ENCODE results near the gene NEK2.
"Not testable (repeated sequence)": the region's sequence is repeated elsewhere in the genome, so short reads cannot be mapped to it uniquely, and the experiment has no call there.

Gene NEK2

GRCh38 chr1:211648980-211649934 lies 26.2 kb downstream of the NEK2 start:
- no peak for DNase-seq

DNA sequence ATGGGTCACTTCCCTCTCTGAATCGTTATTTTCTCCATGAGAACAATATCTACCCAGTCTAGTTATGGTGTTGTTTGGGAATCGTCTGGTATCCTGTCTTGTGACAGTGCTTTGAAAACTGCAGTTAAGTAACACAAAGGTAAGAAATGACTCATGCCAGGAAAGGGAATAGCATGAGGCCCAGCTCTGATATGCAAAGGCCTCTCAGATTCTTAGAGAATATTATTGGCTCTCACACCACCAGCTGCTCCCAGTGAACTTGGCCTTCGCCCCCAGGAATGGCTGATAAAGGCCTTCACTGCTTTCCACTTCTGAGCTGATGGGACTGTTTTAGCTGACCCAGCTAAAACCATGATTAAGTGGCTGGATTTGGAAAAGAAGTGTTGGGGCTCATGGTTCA lies 27.1 kb downstream of the NEK2 start:
- DNase-seq: no peak

DNA sequence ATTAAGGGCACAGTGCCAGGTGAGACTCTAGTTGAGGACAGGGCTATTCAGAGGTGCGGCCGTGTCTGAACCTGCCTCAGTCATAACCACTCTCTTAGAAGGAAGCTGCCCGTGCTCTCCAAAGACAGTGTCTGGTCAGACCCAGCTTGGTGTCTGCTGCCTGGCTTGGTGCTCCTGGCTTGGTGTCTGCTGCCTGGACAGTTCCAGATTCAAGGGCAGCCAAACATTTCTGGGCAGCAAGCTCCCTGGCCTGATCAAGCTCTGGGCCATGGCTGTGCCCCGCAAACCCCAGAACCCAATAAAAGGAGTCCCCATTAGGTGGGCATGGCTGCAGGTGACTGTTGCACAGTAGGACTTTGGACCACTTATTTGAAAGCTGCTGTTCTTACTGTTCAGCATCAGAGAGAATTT lies 27.7 kb downstream of the NEK2 start:
- DNase-seq: no peak

DNA sequence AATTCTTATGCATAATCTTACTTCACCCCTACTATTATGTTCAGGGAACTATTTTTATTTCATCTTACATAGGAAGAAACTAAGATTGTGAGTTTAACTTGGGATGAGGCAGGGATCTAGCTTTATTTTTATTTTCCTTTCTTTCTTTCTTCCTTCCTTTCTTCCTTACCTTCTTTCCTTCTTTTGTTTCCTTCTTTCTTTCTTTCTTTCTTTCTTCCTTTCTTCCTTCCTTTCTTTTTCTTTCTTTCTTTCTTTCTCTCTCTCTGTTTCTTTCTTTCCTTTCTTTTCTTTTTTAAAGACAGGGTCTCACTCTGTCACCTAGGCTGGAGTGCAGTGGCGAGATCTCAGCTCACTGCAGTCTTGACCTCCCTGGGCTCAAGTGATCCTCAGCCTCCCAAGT lies 28.9 kb downstream of the NEK2 start:
- DNase-seq: no peak

- not testable (repeated sequence) for DNase-seq
Observed at GRCh38 chr1:211645601-211646000, 29.8 kb downstream of the NEK2 start.

DNA sequence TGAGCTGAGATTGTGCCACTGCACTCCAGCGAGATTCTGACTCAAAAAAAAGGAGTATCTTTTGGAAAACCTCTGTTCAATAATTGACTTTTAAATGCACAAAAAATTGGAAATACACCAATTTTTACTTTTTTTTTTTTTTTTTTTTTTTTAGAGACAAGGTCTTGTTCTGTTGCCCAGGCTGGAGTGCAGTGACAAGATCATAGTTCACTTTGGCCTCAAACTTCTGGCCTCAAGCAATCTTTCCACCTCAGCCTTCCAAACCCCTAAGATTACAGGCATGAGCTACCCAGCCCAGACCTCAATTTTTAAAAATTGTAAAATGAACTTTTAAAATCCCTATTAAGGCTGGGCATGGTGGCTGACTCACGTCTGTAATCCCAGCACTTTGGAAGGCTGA lies 30.8 kb downstream of the NEK2 start:
- DNase-seq: no peak

DNA sequence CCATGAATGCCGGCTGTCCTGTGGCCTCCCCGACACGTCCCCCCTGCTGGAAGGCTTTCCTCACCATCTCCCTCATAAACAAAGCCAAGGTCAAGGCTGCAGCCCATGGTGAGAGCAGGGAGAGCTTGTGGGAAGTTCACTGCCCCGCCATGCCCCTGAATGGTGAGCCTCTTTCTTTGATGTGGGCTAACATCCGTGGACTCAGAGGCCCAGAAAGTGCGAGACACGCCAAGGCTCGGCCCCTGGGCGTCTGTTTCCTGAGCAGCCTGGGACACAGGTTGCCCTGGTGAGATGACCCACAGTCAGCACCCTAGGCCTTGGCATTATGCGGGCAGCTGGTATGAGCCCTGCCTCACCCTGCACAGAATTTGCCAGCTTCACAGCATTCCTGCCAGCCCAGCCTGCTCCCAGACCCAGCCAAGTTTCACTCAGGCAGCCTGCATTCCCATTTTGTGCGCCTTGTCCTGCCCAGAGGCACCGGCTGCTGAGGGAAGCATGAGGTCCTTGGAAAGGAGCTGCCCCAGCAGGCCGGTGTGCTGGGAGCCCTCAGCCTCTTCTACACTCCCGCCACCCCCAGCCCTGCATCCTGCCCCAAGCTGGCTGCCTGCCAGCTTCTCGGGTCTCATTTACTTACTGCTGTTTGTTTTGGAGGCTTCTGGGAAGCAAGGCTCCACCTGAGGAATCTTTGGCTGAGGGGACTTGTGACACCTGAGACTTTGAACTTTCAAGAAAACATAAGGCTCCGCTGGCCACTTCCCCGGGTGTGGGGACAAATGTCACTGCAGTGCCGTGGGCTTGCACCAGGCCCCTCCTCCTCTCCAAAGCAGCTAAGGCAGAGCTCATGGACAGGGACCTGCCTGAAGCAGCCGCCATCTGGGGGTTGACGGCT lies 31.9 kb downstream of the NEK2 start:
- no peak for DNase-seq

DNA sequence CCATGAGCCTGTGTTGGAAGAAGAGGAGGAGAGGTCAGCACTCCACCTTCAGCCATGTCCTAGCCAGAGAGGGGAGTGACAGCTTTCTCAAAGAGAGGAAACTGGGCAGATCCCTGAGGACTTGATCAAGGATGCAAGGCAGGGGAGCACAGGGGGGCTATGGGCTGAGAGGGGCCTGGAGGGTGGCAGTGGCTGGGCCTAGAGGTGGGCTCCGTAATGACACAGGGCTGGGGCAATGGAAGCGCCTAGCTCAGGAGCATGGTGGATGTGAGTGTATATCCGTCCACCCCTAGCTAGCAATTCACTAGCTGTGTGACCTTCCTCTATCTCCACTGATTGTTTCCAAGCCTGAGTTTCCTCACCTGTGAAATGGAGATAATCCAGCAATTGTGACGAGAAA lies 32.6 kb downstream of the NEK2 start:
- no peak for DNase-seq

GRCh38 chr1:211641942-211642341 lies 33.5 kb downstream of the NEK2 start:
- no peak for DNase-seq

DNA sequence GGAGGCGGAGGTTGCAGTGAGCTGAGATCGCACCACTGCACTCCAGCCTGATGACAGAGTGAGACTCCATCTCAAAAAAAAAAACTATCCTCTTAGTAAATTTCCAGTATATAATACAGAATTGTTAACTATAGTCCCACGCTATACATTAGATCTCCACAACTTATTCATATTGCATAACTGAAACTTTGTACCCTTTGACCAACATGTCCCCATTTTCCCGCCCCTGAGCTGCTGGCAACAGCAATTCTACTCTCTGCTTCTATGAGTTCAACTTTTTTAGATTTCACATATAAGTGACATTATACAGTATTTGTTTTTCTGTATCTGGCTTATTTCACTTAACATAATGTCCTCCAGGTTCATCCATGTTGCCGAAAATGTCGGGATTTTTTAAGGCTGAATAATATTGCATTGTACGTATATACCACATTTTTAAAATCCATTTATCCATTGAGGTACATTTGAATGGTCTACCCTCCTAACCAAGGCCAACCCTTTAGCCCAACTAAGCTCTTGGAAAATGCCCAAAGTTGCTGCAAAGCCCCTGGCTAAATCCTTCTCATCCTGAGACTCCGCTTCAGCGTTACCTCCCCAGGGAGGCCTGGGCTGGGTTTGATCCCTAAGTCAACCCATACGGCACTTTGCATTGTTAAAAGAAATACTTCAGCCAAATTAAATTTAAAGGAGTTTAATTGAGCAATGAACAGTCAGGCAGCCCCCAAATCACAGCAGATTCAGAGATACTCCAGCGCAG lies 34.2 kb downstream of the NEK2 start:
- no peak for DNase-seq

DNA sequence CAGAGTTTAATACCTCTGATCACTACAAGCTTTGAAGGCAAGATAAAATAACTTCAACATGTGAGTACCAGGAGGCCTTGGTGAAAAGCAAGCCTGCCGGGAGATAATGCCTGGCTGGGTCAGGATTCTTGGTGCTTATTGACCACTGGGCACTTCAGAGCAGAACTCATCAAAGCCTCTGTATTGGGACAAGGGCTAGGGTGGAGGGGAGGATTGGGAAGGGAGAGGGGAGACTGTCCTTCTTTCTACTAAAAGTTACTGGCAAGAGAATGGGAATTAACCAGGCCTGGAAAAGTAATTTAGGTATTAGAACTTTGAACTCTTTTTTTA lies 35.2 kb downstream of the NEK2 start:
- DNase-seq: no peak

DNA sequence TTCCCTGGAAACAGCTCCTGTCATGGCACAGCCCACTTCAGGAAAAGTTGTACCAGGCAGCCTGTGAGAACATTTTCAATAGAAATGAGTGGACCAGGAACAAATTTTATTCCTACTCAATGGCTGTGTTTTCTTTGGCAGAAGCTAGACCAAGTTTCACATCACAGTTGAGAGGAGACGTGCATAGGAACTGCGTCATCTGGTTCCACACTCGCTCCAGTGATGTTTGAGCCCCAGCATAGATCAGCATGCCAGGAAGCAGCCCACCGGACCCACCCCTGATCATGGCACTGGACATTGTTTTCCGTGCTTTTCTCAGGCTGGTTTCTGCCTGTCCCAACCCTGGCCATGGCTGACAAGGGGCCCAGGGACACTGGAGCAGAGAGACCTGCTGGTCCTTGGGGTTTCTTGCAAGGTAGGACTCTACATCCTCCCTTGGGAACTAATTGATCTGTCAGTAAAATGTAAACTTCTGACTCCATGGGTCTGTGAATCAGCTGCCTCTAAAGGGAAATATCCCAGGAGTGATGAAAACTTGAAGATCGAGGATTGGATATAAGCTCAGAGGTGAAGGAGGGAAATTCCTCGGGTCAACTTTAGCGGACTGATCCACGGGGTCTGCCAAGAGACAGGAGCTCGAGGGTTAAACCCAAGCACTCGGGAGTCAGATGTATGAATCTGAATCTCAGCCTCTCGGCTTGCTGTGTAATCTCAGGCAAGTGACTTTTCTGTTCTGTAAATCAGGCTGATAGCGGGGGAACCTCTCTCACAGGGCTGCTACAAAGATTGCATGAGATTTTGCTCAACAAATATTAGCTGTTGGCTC lies 35.7 kb downstream of the NEK2 start:
- DNase-seq: no peak

- no peak for DNase-seq
Observed at GRCh38 chr1:211638689-211639101, 36.7 kb downstream of the NEK2 start.

GRCh38 chr1:211638246-211638645 lies 37.2 kb downstream of the NEK2 start:
- DNase-seq: no peak

DNA sequence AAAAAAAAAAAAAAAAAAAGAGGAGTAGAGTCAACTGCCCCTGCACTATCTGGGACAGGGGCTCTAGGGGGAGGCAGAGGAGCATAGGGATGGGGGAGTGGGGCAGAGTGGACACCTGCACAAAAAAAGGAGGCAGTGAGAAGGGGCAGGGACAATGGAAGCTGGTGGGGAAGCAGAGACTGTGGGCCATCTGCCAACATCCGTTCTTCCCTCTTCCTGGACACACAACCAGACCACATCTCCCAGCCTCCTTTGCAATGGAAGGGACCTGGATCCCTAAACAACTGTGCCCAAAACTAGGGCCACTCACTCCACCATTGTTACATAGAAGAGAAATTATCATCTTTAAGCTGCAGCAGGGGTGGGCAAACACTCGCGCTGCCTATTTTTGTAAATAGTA lies 38.4 kb downstream of the NEK2 start:
- DNase-seq: no peak

DNA sequence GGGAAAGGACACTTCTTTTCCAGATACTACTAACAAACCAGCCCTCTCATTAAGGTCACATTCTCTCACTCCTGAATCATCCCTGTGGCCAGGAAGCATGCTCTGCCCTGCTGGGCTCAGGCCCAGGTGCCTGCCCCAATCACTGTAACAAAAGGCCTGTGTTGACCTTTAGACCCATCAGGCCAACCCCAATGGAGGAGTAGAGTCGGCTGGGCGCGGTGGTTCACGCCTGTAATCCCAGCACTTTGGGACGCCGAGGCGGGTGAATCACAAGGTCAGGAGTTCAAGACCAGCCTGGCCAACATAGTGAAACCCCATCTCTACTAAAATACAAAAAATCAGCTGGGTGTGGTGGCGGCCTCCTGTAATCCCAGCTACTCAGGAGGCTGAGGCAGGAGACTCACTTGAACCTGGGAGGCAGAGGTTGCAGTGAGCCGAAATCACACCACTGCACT lies 38.8 kb downstream of the NEK2 start:
- DNase-seq: not testable (repeated sequence)

DNA sequence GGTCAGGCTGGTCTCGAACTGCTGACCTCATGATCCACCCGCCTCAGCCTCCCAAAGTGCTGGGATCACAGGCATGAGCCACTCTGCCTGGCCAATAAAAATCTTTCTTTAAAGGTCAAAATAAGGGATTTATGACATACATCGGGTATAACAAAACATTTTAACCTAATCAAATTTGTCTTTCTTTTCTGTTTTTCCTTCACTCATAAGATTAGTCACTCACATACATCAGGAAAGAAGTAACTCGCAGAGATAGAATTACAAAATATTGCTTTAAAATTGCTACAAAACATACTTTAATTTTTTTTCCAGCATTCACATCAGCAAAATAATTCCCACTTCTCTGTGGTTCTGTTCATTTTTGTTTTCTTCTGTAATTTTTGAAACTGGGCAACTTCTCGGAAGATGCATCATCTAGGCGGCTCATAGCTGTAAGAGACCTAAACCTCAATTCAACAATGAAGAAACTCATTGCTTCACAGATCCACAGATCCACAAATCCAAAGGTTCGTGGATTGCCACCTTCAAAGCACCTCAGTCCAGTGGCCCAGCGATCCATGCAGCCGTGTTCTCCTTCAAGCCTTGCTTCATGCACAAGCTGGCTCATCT lies 39.7 kb downstream of the NEK2 start:
- DNase-seq: no peak

DNA sequence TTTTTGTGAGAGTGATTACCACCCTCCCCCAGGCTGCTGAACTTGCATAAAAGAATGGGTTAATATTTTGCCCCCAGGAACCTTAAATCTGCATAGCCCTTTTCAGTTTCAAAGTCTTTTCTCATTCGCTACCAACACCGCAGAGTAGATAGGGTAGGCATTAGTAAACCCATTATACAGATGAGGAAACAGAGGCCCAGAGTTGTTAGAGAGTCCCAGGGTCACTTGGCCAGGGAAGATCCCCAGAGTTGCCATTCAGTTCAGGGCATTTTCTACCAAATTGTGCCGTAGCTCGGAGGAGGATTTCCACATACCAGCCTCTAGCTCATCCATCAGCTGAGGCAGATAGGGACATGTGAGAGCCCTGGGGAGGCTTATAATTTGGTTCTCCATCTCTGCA lies 40.5 kb downstream of the NEK2 start:
- no peak for DNase-seq

DNA sequence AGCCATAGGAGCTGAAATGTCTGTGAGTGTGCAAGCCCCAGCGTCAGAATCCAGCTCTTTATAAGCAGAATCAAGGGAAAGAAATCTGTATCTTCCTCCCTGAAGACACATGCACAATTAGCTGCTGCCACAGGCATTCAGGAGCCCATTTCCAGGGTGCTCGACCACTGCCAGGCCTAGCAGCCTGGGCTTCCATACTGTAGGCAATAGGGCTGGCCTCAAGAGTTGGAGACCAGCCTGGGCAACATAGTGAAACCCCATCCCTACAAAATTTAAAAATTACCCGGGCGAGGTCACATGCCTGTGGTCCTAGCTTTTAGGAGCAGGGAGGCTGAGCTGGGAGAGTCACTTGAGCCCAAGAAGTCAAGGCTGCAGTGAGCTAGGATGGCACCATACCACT lies 41.0 kb downstream of the NEK2 start:
- no peak for DNase-seq

- DNase-seq: no peak
Observed at GRCh38 chr1:211633524-211633846, 41.9 kb downstream of the NEK2 start.

DNA sequence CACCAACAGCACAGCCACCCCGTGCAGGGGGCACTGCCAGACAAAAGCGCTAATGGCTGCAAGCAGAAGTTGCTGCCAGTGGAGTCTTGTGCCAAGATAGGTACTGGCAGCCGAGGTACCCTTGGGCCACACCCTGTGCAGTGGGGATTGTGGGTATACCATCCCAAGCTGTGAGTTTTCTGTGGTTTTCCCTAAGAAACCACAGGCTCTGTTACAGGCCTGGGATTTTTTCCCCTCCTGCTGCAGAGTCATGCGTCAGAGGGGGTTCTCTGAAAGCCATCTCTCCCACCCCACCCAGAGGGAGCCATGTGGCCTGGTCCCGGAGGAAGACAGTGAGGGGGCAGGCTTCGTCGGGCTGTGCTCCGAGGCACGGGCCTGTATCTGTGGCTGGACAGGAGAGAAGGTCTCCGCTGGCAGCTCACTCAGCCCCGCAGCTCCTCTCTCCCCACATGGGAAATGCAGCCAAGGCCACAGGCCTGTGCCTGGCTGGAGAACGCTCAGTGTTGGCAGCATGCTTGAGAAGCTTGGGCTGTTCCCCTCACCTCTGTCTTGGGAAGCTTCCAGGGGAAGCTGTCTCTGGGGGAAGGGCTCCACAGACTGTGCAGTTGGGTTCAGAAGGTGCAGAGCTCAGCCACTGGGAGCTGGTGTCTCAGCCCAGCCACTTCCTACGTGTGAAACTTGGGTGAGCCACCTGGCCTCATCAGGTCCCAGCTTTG lies 42.5 kb downstream of the NEK2 start:
- no peak for DNase-seq
